ENCODE results near the gene HLA-DRB1.

Gene HLA-DRB1

DNA sequence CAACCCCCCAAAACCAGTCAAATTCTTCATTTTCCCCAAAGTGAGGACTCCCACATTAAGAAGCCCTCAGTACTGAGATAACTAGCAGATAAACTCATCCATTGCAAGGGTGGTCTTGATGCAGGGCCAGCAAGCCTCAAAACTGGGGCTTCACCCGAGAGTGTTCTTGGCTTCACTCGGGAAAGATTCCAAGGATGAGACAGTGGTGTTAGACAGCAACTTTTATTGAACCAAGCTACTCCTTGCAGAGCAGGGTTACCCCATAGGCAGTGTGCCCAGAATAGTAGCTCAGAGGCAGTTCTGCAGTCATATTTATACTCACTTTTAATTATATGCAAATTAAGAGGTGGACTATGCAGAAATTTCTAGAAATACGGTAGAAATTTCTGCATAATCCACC is 31.7 kb upstream of the HLA-DRB1 start:
- ATAC-seq (replicated peaks) (no peak), DNase-seq (no peak)
- peaks cover 0 to 4% of the 10 kb centered on the region in 2 donors for H3K36me3 Mint-ChIP-seq
- H3K27ac Mint-ChIP-seq: peak overlapping the region; percentile 84
- H3K9me3 Mint-ChIP-seq: peaks cover 0 to 4% of the 10 kb centered on the region in 2 donors
- H3K4me3 Mint-ChIP-seq: no peak overlapping the region
- H3K4me1 Mint-ChIP-seq: peaks cover 41 to 58% of the 10 kb centered on the region in 2 donors
- no peaks in the 10 kb centered on the region for H3K27me3 Mint-ChIP-seq

DNA sequence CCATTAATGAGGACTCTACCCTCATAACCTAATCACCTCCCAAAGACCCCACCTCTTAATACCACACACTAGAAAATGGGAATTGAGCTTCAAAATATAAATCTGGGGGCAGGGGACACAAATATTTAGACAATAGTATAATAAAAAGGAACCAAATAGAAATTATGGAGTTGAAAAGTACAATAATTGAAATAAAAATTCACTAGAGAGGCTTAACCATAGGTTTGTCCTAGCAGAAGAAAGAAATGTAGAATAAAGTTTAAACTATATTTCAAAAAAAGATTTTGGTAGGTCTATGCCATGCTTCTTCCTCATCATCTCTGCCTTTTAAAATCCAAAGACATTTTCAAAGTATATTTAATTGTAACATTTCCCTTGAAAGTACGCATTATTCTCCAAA is 28.1 kb upstream of the HLA-DRB1 start:
- Mint-ChIP-seq H3K9me3 (peaks cover 0 to 4% of the 10 kb centered on the region in 2 donors), H3K27ac (peak overlapping the region; percentile 56)
- ATAC-seq (replicated peaks): no peak

DNA sequence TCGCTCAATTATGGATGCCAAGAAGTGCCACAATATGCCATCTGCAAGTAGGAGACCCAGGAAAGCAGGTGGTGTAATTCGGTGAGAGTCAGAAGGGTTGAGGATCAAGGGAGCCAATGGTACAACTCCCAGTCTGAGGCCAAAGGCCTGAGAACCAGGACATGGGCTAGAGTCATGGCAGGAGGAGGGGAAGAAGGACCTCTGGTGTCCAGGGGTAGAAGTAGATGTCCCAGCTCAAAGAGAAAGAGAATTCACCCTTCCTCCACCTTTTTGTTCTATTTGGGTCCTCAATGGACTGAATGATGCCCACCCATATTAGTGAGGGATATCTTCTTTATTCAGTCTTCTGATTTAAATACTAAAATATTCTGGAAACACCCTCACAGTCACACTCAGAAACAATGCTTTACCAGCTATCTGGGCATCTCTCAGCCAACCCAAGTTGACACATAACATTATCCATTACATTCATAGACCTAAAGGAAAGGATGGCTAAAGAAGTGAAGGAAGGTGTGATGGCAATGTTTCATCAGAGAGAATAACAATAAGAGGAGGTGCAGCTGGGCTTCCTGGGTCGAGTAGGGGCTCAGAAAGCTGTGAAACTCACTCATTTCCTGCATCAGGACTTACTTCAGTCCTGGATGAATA is 26.4 kb upstream of the HLA-DRB1 start:
- no peak for DNase-seq
- Mint-ChIP-seq H3K4me1 (peaks cover 26 to 42% of the 10 kb centered on the region in 2 donors), H3K9me3 (peaks cover 4% of the 10 kb centered on the region in 2 donors), H3K27me3 (no peaks in the 10 kb centered on the region), H3K36me3 (peaks cover 5 to 10% of the 10 kb centered on the region in 2 donors), H3K27ac (peak overlapping the region; percentile 93), H3K4me3 (no peak overlapping the region)
- ATAC-seq (replicated peaks): peak; percentile 25 to 45

More for the DNA sequence above, 28.1 kb upstream of the HLA-DRB1 start:
- Mint-ChIP-seq H3K27me3 (no peaks in the 10 kb centered on the region), H3K4me1 (peaks cover 34 to 49% of the 10 kb centered on the region in 2 donors), H3K36me3 (peaks cover 0 to 4% of the 10 kb centered on the region in 2 donors), H3K4me3 (no peak overlapping the region)
- no peak for DNase-seq

DNA sequence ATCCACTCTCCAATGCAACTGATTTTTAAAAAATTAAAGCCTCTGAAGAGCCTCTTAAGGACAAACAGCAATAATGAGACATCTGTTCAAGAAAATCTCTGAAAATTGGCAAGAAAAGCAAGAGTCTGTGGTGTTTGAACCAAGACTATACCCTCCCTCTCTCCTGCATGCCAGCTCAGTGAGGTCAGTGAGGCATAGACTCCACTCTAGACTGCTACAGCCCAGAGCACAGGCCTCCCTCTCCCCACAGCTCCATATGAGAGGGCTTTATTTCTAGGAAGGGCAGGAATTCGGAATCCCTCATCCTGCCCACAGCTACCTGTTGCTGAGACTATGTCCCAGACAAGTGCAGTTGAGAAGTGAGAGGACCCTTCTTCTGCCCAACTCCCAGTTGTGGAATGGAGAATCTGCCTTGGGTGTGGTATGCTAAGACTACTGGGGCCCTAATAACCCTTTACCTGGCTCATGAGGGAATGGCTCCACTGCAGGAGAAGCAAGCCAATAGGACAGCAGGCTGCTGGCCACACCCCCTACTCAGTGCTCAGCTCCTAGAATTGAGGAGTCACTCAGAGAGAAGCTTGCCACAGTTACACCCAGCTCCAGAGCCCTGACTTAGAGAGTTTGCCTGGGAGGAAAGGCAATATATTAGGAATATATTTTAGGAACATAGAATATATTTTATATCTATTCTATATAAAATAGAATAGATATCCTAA is 24.9 kb upstream of the HLA-DRB1 start:
- peaks cover 5 to 10% of the 10 kb centered on the region in 2 donors for H3K36me3 Mint-ChIP-seq
- H3K27ac Mint-ChIP-seq: peak overlapping the region; percentile 84
- no peaks in the 10 kb centered on the region for H3K27me3 Mint-ChIP-seq
- no peak for DNase-seq
- no peak for ATAC-seq (replicated peaks)
- no peak overlapping the region for H3K4me3 Mint-ChIP-seq
- peaks cover 4% of the 10 kb centered on the region in 2 donors for H3K9me3 Mint-ChIP-seq
- peaks cover 24 to 42% of the 10 kb centered on the region in 2 donors for H3K4me1 Mint-ChIP-seq

DNA sequence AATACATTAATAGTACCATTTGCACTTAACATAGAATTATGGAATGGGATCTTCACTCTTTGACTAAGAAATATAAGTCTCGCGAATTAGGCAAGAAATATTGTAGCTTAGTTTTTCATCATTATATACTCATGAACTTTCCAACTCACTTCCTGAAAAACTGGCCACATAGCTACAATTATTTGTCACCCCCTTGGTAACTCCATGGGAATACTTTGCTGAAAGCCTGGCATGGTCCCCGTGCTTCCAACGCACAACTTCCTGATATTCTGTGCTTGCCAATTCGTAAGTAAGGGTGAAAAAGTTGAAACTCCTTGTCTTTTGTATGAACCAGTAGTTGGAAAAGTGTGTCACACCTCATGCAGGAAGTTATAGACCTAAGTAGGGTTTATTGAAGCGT is 23.8 kb upstream of the HLA-DRB1 start:
- peak overlapping the region; percentile 62 for H3K27ac Mint-ChIP-seq
- peaks cover 4% of the 10 kb centered on the region in 2 donors for H3K9me3 Mint-ChIP-seq
- H3K36me3 Mint-ChIP-seq: peaks cover 5 to 10% of the 10 kb centered on the region in 2 donors
- ATAC-seq (replicated peaks) (no peak), DNase-seq (no peak)
- no peak overlapping the region for H3K4me3 Mint-ChIP-seq
- no peaks in the 10 kb centered on the region for H3K27me3 Mint-ChIP-seq
- H3K4me1 Mint-ChIP-seq: peaks cover 24 to 43% of the 10 kb centered on the region in 2 donors

DNA sequence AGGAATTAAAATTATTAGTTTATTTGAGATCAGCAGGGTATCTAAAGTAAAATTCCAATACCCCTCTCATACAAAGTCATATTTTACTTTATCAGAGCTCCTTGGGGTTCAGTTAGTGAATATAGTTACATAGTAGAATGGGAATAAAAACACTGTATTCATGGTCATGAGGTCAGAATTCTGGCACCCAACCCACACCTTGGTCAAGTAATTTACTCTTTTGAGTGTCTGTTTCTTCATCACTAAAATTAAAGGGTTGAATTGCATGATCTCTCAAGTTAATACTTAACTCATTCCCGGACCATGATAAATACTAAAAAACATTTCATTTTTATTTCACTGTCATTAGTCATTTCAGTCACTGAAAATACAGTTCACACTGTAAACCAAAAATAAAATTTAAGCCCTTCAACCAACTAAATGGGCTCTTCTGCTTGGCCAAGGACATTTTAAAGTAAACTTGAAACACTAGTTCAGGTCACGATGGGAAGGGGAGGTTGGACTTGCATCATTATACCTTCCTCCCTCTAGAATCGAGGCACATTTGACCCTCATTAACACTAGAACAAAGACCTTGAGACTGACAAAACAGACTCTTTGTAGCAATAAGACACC is 21.1 kb upstream of the HLA-DRB1 start:
- peaks cover 5 to 10% of the 10 kb centered on the region in 2 donors for H3K36me3 Mint-ChIP-seq
- H3K9me3 Mint-ChIP-seq: peaks cover 0 to 4% of the 10 kb centered on the region in 2 donors
- no peak overlapping the region for H3K27ac Mint-ChIP-seq
- ATAC-seq (replicated peaks) (no peak), DNase-seq (no peak)
- H3K4me3 Mint-ChIP-seq: no peak overlapping the region
- peaks cover 25 to 53% of the 10 kb centered on the region in 2 donors for H3K4me1 Mint-ChIP-seq
- no peaks in the 10 kb centered on the region for H3K27me3 Mint-ChIP-seq

DNA sequence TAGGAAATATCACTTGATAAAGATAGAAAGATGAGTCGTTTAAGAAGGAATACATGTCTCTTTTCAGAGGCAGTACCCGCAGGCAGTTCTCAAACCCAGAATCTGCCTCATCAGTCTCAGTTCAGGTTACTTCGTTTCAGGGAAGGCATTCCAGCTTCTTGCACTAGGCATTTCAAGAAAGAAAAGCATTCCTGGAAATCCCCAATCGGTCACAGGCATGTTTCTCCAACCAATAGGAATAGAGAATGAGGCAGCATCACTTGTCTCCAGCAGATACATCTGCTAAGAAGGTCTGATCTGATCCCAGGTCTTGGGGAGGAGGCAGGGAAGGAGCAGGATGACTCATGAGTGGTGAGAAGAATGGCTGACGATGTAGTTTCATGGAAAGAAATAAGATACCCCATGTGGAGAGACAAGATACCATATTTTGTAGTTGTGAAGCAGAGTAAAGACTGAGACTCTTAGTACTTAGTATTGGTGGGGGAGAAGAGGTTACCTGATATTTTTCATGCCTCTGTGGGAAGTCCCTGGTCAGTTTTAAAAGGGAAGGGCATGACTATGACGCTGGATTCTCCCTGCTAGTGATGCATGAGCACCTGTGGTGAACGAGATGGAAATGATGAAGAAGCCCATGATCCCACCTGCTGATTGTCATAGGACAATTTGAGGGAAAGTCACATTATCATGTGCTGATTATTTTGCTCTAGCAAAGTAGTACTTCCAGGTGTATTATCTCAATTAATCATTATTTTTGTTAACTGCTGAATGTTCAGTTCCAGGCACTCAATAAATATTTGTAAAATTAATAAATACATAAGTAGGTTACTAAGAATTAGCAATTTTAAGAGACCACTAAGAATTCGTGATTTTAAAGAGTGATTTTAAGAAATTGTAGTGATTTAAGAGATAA is 20.3 kb upstream of the HLA-DRB1 start:
- Mint-ChIP-seq H3K4me1 (peaks cover 23 to 50% of the 10 kb centered on the region in 2 donors), H3K36me3 (peaks cover 5 to 13% of the 10 kb centered on the region in 2 donors), H3K4me3 (no peak overlapping the region), H3K27me3 (no peaks in the 10 kb centered on the region), H3K27ac (no peak overlapping the region), H3K9me3 (peaks cover 0 to 4% of the 10 kb centered on the region in 2 donors)
- DNase-seq (peak; percentile 85), ATAC-seq (replicated peaks) (peak; percentile 90 to 95)

DNA sequence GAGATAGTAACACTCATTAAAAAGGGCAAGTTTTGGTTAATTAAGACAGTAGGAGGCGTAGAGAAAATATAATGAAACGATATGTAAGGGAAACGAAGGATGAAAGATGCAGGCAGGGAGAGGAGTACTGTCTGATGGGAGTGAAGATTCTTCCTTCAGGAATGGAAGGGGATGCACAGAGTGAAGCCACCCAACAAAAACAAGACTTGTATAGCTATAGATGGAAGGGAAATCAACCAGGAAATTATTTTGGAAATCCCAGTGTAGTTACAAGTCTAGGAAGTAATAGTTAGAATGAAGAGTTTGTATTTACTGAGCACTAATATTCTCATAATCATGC is 19.7 kb upstream of the HLA-DRB1 start:
- Mint-ChIP-seq H3K36me3 (peaks cover 5 to 13% of the 10 kb centered on the region in 2 donors), H3K9me3 (peaks cover 0 to 4% of the 10 kb centered on the region in 2 donors), H3K27me3 (no peaks in the 10 kb centered on the region), H3K27ac (no peak overlapping the region), H3K4me1 (peaks cover 27 to 49% of the 10 kb centered on the region in 2 donors), H3K4me3 (no peak overlapping the region)
- ATAC-seq (replicated peaks): no peak
- DNase-seq: no peak

DNA sequence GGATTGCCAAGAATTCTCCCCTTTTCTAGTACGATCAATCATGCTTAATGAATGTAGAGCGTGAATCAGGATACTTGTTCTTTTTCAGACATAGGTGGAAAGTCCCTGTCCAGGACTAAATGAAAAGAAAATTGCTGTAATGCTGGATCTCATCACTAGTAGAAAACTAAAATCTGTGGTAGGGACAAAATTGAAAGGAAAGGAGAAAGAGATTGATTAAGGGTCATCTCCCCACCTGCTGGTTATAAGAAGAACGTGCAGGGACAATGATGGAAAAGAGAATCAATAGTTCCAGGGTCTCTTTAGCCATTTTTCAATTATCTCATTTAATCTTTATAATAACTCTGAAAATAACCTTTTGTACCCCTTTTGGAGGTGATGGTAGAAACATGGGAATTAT is 18.7 kb upstream of the HLA-DRB1 start:
- H3K27ac Mint-ChIP-seq: no peak overlapping the region
- H3K27me3 Mint-ChIP-seq: no peaks in the 10 kb centered on the region
- peaks cover 0 to 4% of the 10 kb centered on the region in 2 donors for H3K9me3 Mint-ChIP-seq
- H3K36me3 Mint-ChIP-seq: peaks cover 5 to 17% of the 10 kb centered on the region in 2 donors
- peak overlapping the region; percentile 42 to 73 for H3K4me3 Mint-ChIP-seq
- DNase-seq (no peak), ATAC-seq (replicated peaks) (no peak)
- H3K4me1 Mint-ChIP-seq: peaks cover 30 to 55% of the 10 kb centered on the region in 2 donors

DNA sequence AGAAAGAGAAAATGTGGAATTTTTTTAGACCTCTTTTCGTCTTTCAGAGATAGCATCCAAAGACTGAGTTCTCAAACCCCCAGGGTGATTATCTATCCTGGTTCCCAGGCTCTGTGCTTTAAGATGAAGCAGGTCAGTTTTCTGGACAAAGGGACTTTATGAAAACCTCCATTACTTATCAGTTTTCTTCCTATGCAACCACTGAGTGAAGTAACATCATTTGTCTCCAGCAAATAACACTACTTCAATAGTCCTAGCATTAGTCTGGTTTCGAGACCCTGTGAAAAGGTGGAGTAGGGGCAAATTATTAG is 18.3 kb upstream of the HLA-DRB1 start:
- Mint-ChIP-seq H3K4me1 (peaks cover 31 to 55% of the 10 kb centered on the region in 2 donors), H3K9me3 (peaks cover 0 to 4% of the 10 kb centered on the region in 2 donors), H3K27me3 (no peaks in the 10 kb centered on the region), H3K36me3 (peaks cover 5 to 17% of the 10 kb centered on the region in 2 donors), H3K27ac (no peak overlapping the region), H3K4me3 (peak overlapping the region; percentile 42 to 73)
- DNase-seq (no peak), ATAC-seq (replicated peaks) (no peak)

DNA sequence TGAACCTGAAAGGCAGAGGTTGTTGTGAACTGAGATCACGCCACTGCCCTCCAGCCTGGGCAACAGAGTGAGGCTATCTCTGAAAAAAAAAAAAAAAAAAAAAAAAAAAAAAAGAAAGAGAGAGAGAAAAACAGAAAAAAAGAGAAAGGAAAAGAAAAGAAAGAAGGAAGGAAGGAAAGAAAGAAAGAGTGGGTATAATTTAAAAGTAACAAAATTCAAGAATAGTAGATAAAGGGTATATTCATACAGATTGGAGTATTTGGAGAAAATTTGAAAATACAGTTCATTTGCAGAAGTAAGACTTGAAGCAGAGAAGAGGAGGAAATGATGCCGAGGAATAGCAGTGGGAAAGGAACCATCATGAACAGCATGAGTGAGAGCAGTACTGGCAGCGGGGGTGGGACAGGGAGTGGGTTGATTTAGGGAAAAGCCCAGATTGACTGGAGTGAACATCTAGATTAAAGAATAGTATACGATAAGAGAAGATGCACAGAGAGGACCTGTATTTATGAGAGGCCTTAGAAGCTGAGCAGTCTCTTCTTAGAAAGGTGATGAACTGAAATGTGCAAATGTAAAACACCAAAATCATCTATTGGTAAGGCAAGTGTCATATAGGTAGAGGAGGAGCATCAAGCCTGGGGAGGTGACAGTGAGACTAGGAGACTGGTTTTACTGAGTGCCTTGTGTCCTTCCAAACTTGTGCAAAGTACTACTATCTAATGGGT is 17.8 kb upstream of the HLA-DRB1 start:
- Mint-ChIP-seq H3K4me3 (peak overlapping the region; percentile 42 to 73), H3K9me3 (peaks cover 2 to 5% of the 10 kb centered on the region in 2 donors), H3K4me1 (peaks cover 36 to 59% of the 10 kb centered on the region in 2 donors), H3K36me3 (peaks cover 5 to 19% of the 10 kb centered on the region in 2 donors), H3K27me3 (no peaks in the 10 kb centered on the region), H3K27ac (peak overlapping the region; percentile 70)
- ATAC-seq (replicated peaks) (peak; percentile 23 to 33), DNase-seq (peak; percentile 24)

DNA sequence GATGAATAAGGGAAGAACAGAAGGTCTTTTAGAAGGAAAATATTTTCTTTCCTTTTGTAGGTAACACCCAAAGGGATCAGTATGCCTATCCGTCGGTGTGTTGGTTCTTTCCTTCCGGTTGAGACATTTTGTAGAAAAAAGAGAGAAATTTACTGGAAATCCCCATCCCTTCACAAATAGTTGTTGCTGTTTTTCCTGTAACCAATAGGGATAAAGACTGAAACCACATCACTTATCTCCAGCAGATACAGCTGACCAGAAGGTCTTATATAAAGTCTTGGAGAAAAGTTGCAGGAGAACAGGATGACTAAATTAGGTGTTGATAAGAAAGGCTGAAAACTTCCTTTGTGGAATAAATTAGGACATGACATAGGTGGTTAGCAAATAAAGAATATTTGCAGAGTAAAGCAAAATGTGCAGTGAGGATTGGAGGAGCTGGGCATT is 14.8 kb upstream of the HLA-DRB1 start:
- peaks cover 35 to 59% of the 10 kb centered on the region in 2 donors for H3K4me1 Mint-ChIP-seq

DNA sequence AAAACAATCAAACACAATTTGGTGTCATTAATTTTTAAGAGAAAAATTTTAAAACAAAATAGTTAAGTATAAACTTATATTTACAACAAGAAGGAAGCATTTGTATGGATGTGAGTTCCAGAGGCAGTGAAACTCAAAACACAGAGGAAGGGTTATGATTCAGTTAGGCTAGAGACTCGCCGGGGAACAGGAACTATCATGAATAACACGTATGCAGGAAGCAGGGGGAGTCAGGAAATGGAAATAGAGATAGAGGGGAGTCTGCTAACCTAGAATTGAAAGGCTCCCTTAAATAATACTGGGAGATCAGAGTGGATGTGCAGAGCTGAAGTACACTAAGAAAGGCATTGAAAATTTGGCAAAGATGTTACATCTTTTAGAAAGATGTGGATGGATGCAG is 14.2 kb upstream of the HLA-DRB1 start:
- peaks cover 37 to 64% of the 10 kb centered on the region in 2 donors for H3K4me1 Mint-ChIP-seq
- no peaks in the 10 kb centered on the region for H3K27me3 Mint-ChIP-seq
- no peak for DNase-seq
- peak overlapping the region; percentile 72 to 74 for H3K4me3 Mint-ChIP-seq
- H3K36me3 Mint-ChIP-seq: peaks cover 9 to 28% of the 10 kb centered on the region in 2 donors
- ATAC-seq (replicated peaks): peak; percentile 52 to 61
- peak overlapping the region; percentile 95 for H3K27ac Mint-ChIP-seq
- H3K9me3 Mint-ChIP-seq: peaks cover 8 to 13% of the 10 kb centered on the region in 2 donors

More for the DNA sequence above, 14.8 kb upstream of the HLA-DRB1 start:
- DNase-seq: no peak
- Mint-ChIP-seq H3K9me3 (peaks cover 8 to 13% of the 10 kb centered on the region in 2 donors), H3K27ac (peak overlapping the region; percentile 95), H3K4me3 (peak overlapping the region; percentile 72 to 74), H3K27me3 (no peaks in the 10 kb centered on the region), H3K36me3 (peaks cover 9 to 24% of the 10 kb centered on the region in 2 donors)
- peak; percentile 68 to 77 for ATAC-seq (replicated peaks)

Data from stimulated activated naive B cell treated with anti-CD40 and anti-IgM and Interleukin-4, amounts not matched to agents 10 μg/mL and 1 μg/mL and 100 μg/mL, for 72 hours (primary cell).